HepG2 (cell line): ENCODE results near the gene NAPB. TPM values are rescaled to one million over a fixed set of nuclear protein-coding genes. Genes with fewer than 3 reads are reported as not detected.

Experiments used
- ADNP ChIP-seq: sonication (generic); formaldehyde crosslinking; IDR thresholded peaks from 2 replicates; pipeline ENCODE4 v1.4.0; 2020; ENCODE audit warnings: missing genetic modification reagents
- ARNT ChIP-seq: fragments of 450-650 bp; IDR thresholded peaks from 2 replicates; pipeline ENCODE4 v1.6.1; 2017
- CHD2 ChIP-seq: IDR thresholded peaks from 2 replicates; pipeline ENCODE4 v1.6.1; 2011; ENCODE audit warnings: low read depth, low read length, improper control_type of control experiment
- GABPA ChIP-seq, 2 experiments: IDR thresholded peaks; 2 replicates each; pipeline ENCODE4 v1.6.1; 2011 to 2016; ENCODE audit warnings: low read depth in 2 of 2, low read length in 1 of 2, missing biosample characterization in 1 of 2, missing genetic modification characterization in 1 of 2
- HNRNPL ChIP-seq: fragments of 200-400 bp; formaldehyde crosslinking; IDR thresholded peaks from 2 replicates; pipeline ENCODE4 v1.6.1; 2017; ENCODE audit warnings: mild to moderate bottlenecking, low read depth, low read length
- IKZF4 ChIP-seq: sonication (generic); formaldehyde crosslinking; IDR thresholded peaks from 2 replicates; pipeline ENCODE4 v1.5.1; 2020; ENCODE audit warnings: borderline replicate concordance, mild to moderate bottlenecking, low read depth, missing genetic modification reagents; ENCODE audit errors: not compliant biosample characterization
- NFE2L1 ChIP-seq: sonication (generic); formaldehyde crosslinking; IDR thresholded peaks from 2 replicates; pipeline ENCODE4 v1.4.0; 2020; ENCODE audit warnings: missing genetic modification reagents, mild to moderate bottlenecking, borderline replicate concordance
- SIN3B ChIP-seq: fragments of 150-350 bp; IDR thresholded peaks from 2 replicates; pipeline ENCODE4 v1.6.1; 2014; ENCODE audit warnings: low read length
- TP53 ChIP-seq: sonication (generic); formaldehyde crosslinking; conservative IDR thresholded peaks from 2 replicates; pipeline ENCODE4 v1.4.0; 2020; ENCODE audit warnings: missing genetic modification reagents
- ZMYM4 ChIP-seq: sonication (generic); formaldehyde crosslinking; IDR thresholded peaks from 2 replicates; pipeline ENCODE4 v1.8.1; 2023; ENCODE audit warnings: mild to moderate bottlenecking, missing genetic modification reagents
- ZNF234 ChIP-seq: sonication (generic); formaldehyde crosslinking; conservative IDR thresholded peaks from 2 replicates; pipeline ENCODE4 v1.5.1; 2020; ENCODE audit warnings: mild to moderate bottlenecking, missing genetic modification reagents
- ZNF264 ChIP-seq: sonication (generic); formaldehyde crosslinking; IDR thresholded peaks from 2 replicates; pipeline ENCODE4 v1.4.0; 2020; ENCODE audit warnings: missing genetic modification reagents
- ZNF343 ChIP-seq: sonication (generic); formaldehyde crosslinking; IDR thresholded peaks from 2 replicates; pipeline ENCODE4 v1.4.0; 2020; ENCODE audit warnings: mild to moderate bottlenecking, missing genetic modification reagents
- ZNF547 ChIP-seq: sonication (generic); formaldehyde crosslinking; IDR thresholded peaks from 2 replicates; pipeline ENCODE4 v1.5.1; 2020; ENCODE audit warnings: mild to moderate bottlenecking, missing genetic modification reagents
- ZNF615 ChIP-seq: sonication (generic); formaldehyde crosslinking; IDR thresholded peaks from 2 replicates; pipeline ENCODE4 v1.5.0; 2020; ENCODE audit warnings: mild to moderate bottlenecking, missing genetic modification reagents, borderline replicate concordance
- ZNF839 ChIP-seq: sonication (generic); formaldehyde crosslinking; IDR thresholded peaks from 2 replicates; pipeline ENCODE4 v1.4.0; 2020; ENCODE audit warnings: missing genetic modification reagents, mild to moderate bottlenecking, borderline replicate concordance
- polyA plus RNA-seq, 8 experiments: library from polyadenylated mRNA; depleted of rRNA in 3 of 8; stranded (reverse) in 7 of 8; unstranded in 1 of 8; fragments of >200 nt; fragmentation: Illumina TruSeq in 4 of 8; extraction: Trizol in 4 of 8; gene quantifications; 2 replicates each; pipeline versions ENCODE4 v1.2.1 to v1.2.3, GENCODE V29; 2011 to 2016; ENCODE audit warnings: low read depth in 4 of 8, missing spikeins in 1 of 8, mixed read lengths in 1 of 8; ENCODE audit not compliant: insufficient read depth in 1 of 8
- total RNA-seq, 5 experiments: library from RNA; depleted of rRNA; stranded (reverse); fragments of >200 nt; fragmentation: Illumina TruSeq; extraction: Trizol; gene quantifications; 2 replicates each; pipeline ENCODE4 v1.2.3, GENCODE V29; 2016; ENCODE audit warnings: low read depth in 1 of 5
- TF ChIP-seq, protein P1 (sequence below): IDR thresholded peaks from 2 replicates; pipeline ENCODE4 v1.6.1; 2012; ENCODE audit warnings: low read depth, low read length, improper control_type of control experiment
- TF ChIP-seq, protein P2 (sequence below): sonication (generic); formaldehyde crosslinking; IDR thresholded peaks from 2 replicates; pipeline ENCODE4 v1.4.0; 2020; ENCODE audit warnings: missing genetic modification reagents
- TF ChIP-seq, protein P3 (sequence below): sonication (generic); formaldehyde crosslinking; conservative IDR thresholded peaks from 2 replicates; pipeline ENCODE4 v1.4.0; 2020; ENCODE audit warnings: mild to moderate bottlenecking, missing genetic modification reagents, moderate library complexity

NAPB gene
- total and polyA plus RNA-seq, 2 of the 13 experiments (the other 11 are each of a cell fraction or from before 2014, with no cell fraction given), result 15.2 to 16.1 TPM

DNA sequence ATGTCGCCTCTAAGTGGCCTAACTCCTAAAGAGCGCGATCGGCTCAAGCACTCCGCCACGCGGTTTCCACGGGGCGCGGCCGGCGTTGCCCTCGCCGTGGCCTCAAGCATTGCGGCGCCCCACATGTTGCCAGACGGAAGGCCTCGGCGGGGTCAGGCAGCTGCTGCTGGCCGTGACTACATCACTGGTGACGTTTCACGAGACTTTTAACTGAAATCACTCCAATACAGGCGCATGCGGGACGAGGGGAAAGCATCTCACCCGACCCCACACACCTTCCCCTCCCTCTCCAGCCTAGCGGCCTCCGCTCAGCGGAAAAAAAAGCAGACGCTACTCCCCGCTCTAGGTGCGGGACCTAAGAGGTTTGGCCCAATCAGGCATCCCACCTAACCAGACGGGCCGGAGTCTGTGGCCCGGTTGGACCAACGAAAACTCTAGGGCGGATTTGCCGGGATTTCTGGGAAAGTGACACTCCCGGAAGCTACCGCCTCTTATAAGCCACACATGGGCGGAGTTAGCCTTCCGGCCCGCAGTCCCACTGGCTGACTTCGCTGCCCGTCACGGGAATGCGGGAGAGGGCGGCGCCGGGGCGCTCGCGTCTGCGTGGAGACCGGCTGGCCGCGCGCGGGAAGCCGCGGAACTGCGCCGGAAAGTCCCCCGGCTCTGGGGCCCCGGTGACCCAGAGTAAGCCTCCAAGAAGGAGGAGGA, 70.9 kb downstream of the NAPB start, which contains the start of gene NXT1 (continued):
- TF ChIP-seq, protein P1, sequence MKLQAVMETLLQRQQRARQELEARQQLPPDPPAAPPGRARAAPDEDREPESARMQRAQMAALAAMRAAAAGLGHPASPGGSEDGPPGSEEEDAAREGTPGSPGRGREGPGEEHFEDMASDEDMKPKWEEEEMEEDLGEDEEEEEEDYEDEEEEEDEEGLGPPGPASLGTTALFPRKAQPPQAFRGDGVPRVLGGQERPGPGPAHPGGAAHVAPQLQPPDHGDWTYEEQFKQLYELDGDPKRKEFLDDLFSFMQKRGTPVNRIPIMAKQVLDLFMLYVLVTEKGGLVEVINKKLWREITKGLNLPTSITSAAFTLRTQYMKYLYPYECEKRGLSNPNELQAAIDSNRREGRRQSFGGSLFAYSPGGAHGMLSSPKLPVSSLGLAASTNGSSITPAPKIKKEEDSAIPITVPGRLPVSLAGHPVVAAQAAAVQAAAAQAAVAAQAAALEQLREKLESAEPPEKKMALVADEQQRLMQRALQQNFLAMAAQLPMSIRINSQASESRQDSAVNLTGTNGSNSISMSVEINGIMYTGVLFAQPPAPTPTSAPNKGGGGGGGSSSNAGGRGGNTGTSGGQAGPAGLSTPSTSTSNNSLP, result no peak
- TF ChIP-seq ZMYM4, result peak; percentile 80
- peak; percentile 94 for TF ChIP-seq IKZF4
- TF ChIP-seq ZNF839 (CRISPR knock-in tag), result peak; percentile 75; the same call in 1 of the 2 replicates
- TF ChIP-seq CHD2, result no peak
- TF ChIP-seq GABPA (IDR thresholded peaks at IDR 0.05; ENCODE audit: low read depth, low read length), result peak; percentile 94
- peak; percentile 95 for TF ChIP-seq GABPA (CRISPR knock-in tag; IDR thresholded peaks at IDR 0.05; ENCODE audit: low read depth)
- peak; percentile 81 for TF ChIP-seq ZNF264 (CRISPR knock-in tag)
- TF ChIP-seq ZNF343 (CRISPR knock-in tag), result no peak
- no peak; the same call in 1 of the 2 replicates for TF ChIP-seq TP53 (CRISPR knock-in tag)
- TF ChIP-seq ZNF234 (CRISPR knock-in tag), result no peak; the same call in 1 of the 2 replicates
- TF ChIP-seq, protein P2, sequence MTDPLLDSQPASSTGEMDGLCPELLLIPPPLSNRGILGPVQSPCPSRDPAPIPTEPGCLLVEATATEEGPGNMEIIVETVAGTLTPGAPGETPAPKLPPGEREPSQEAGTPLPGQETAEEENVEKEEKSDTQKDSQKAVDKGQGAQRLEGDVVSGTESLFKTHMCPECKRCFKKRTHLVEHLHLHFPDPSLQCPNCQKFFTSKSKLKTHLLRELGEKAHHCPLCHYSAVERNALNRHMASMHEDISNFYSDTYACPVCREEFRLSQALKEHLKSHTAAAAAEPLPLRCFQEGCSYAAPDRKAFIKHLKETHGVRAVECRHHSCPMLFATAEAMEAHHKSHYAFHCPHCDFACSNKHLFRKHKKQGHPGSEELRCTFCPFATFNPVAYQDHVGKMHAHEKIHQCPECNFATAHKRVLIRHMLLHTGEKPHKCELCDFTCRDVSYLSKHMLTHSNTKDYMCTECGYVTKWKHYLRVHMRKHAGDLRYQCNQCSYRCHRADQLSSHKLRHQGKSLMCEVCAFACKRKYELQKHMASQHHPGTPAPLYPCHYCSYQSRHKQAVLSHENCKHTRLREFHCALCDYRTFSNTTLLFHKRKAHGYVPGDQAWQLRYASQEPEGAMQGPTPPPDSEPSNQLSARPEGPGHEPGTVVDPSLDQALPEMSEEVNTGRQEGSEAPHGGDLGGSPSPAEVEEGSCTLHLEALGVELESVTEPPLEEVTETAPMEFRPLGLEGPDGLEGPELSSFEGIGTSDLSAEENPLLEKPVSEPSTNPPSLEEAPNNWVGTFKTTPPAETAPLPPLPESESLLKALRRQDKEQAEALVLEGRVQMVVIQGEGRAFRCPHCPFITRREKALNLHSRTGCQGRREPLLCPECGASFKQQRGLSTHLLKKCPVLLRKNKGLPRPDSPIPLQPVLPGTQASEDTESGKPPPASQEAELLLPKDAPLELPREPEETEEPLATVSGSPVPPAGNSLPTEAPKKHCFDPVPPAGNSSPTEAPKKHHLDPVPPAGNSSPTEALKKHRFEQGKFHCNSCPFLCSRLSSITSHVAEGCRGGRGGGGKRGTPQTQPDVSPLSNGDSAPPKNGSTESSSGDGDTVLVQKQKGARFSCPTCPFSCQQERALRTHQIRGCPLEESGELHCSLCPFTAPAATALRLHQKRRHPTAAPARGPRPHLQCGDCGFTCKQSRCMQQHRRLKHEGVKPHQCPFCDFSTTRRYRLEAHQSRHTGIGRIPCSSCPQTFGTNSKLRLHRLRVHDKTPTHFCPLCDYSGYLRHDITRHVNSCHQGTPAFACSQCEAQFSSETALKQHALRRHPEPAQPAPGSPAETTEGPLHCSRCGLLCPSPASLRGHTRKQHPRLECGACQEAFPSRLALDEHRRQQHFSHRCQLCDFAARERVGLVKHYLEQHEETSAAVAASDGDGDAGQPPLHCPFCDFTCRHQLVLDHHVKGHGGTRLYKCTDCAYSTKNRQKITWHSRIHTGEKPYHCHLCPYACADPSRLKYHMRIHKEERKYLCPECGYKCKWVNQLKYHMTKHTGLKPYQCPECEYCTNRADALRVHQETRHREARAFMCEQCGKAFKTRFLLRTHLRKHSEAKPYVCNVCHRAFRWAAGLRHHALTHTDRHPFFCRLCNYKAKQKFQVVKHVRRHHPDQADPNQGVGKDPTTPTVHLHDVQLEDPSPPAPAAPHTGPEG (CRISPR knock-in tag), result peak; percentile 59; the same call in 1 of the 2 replicates
- TF ChIP-seq ADNP (CRISPR knock-in tag), result no peak
- TF ChIP-seq NFE2L1 (CRISPR knock-in tag), result 0 out of 2 replicates have a peak, but pooled peaks have one; percentile 86
- TF ChIP-seq ZNF547 (CRISPR knock-in tag), result no peak; the same call in none of the 2 replicates
- no peak for TF ChIP-seq SIN3B
- TF ChIP-seq HNRNPL, result 0 out of 2 replicates have a peak, but pooled peaks have one; percentile 56
- TF ChIP-seq, protein P3, sequence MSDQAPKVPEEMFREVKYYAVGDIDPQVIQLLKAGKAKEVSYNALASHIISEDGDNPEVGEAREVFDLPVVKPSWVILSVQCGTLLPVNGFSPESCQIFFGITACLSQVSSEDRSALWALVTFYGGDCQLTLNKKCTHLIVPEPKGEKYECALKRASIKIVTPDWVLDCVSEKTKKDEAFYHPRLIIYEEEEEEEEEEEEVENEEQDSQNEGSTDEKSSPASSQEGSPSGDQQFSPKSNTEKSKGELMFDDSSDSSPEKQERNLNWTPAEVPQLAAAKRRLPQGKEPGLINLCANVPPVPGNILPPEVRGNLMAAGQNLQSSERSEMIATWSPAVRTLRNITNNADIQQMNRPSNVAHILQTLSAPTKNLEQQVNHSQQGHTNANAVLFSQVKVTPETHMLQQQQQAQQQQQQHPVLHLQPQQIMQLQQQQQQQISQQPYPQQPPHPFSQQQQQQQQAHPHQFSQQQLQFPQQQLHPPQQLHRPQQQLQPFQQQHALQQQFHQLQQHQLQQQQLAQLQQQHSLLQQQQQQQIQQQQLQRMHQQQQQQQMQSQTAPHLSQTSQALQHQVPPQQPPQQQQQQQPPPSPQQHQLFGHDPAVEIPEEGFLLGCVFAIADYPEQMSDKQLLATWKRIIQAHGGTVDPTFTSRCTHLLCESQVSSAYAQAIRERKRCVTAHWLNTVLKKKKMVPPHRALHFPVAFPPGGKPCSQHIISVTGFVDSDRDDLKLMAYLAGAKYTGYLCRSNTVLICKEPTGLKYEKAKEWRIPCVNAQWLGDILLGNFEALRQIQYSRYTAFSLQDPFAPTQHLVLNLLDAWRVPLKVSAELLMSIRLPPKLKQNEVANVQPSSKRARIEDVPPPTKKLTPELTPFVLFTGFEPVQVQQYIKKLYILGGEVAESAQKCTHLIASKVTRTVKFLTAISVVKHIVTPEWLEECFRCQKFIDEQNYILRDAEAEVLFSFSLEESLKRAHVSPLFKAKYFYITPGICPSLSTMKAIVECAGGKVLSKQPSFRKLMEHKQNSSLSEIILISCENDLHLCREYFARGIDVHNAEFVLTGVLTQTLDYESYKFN (CRISPR knock-in tag), result peak; percentile 38
- no peak for TF ChIP-seq ARNT
- peak; percentile 55; the same call in 1 of the 2 replicates for TF ChIP-seq ZNF615 (CRISPR knock-in tag)
